HG03442 (cell line): ENCODE measurements around the gene FTO.

Source experiments
- ATAC-seq: cut with Tn5 transposase; IDR thresholded peaks from one replicate; pipeline ENCODE4 v1.9.1; 2021; ENCODE audit warnings: mild to moderate bottlenecking, moderate library complexity; ENCODE audit not compliant: unreplicated experiment

FTO gene

GRCh38 chr16:53955221-53955875, 251.4 kb downstream of the FTO start:
- no peak for ATAC-seq

GRCh38 chr16:53958341-53958880, 254.5 kb downstream of the FTO start:
- ATAC-seq = no peak

GRCh38 chr16:53960050-53960812, 256.3 kb downstream of the FTO start:
- no peak for ATAC-seq

- ATAC-seq = no peak
Observed at GRCh38 chr16:53960954-53961616, 257.1 kb downstream of the FTO start.

- no peak for ATAC-seq
Observed at GRCh38 chr16:53962041-53962440, 258.1 kb downstream of the FTO start.

- no peak for ATAC-seq
Observed at GRCh38 chr16:53964145-53964790, 260.3 kb downstream of the FTO start.

GRCh38 chr16:53966821-53967571, 263.0 kb downstream of the FTO start:
- ATAC-seq = no peak

- no peak for ATAC-seq
Observed at GRCh38 chr16:53967572-53967971, 263.6 kb downstream of the FTO start.

GRCh38 chr16:53968454-53968853, 264.5 kb downstream of the FTO start:
- no peak for ATAC-seq

- no peak for ATAC-seq
Observed at GRCh38 chr16:53968896-53969295, 264.9 kb downstream of the FTO start.

GRCh38 chr16:53971616-53972015, 267.7 kb downstream of the FTO start:
- no peak for ATAC-seq

GRCh38 chr16:53973021-53973420, 269.1 kb downstream of the FTO start:
- no peak for ATAC-seq

- no peak for ATAC-seq
Observed at GRCh38 chr16:53974484-53975080, 270.6 kb downstream of the FTO start.

- ATAC-seq = no peak
Observed at GRCh38 chr16:53980675-53981074, 276.7 kb downstream of the FTO start.

- no peak for ATAC-seq
Observed at GRCh38 chr16:53982631-53983042, 278.7 kb downstream of the FTO start.

- no peak for ATAC-seq
Observed at GRCh38 chr16:53984936-53985335, 281.0 kb downstream of the FTO start.

- ATAC-seq = no peak
Observed at GRCh38 chr16:53985861-53986260, 281.9 kb downstream of the FTO start.

GRCh38 chr16:53986793-53987192, 282.8 kb downstream of the FTO start:
- ATAC-seq = no peak

- ATAC-seq = no peak
Observed at GRCh38 chr16:53988136-53988535, 284.2 kb downstream of the FTO start.

- ATAC-seq = no peak
Observed at GRCh38 chr16:53989597-53989996, 285.6 kb downstream of the FTO start.
